Suprapubic skin (tissue), 3 donors: ENCODE data around the gene ELK4.

Experiments used
- CTCF ChIP-seq, 2 donors: fragments of 200-600 bp in 1 of 2; fragments of 450-650 bp in 1 of 2; sonication (generic) in 1 of 2; IDR thresholded peaks; one replicate each; pipeline ENCODE4 v1.5.1; 2016 to 2019; ENCODE audit warnings: antibody characterized with exemption in 2 of 2, mild to moderate bottlenecking in 1 of 2, moderate library complexity in 1 of 2
- EP300 ChIP-seq: sonication (generic); formaldehyde crosslinking; IDR thresholded peaks from one replicate; pipeline ENCODE4 v1.6.1; 2017; ENCODE audit warnings: antibody characterized with exemption
- POLR2A ChIP-seq, 2 donors: fragments of 450-650 bp; IDR thresholded peaks; one replicate each; pipeline ENCODE4 v1.6.1; 2017; ENCODE audit warnings: antibody characterized with exemption in 2 of 2, mild to moderate bottlenecking in 2 of 2, moderate library complexity in 2 of 2

- TF ChIP-seq EP300 = no peak
- no peak for TF ChIP-seq CTCF (IDR thresholded peaks at IDR 0.05)
- TF ChIP-seq POLR2A (IDR thresholded peaks at IDR 0.05) = no peak
Measured at GRCh38 chr1:205599669-205600042, 32.2 kb downstream of the ELK4 start.
